Left cardiac atrium (tissue), 4 donors: ENCODE data around the gene PRPF18. TPM values are rescaled to one million over a fixed set of nuclear protein-coding genes. Genes with fewer than 3 reads are reported as not detected.

Experiments
- ATAC-seq, 2 donors: fragments of 200-7000 bp; cut with Tn5 transposase; one replicate each; pipeline ENCODE4 v1.9.1; 2020; ENCODE audit warnings: mild to moderate bottlenecking in 2 of 2, moderate library complexity in 2 of 2
- DNase-seq: peaks from one replicate; pipeline ENCODE4 v3.0.0-alpha.2; 2020
- intact Hi-C, 2 donors: fragments of 100-400 bp; cut with DNase I; formaldehyde crosslinking; loops; one replicate each; pipeline versions ENCODE4 v1.14.1 to v1.15.1; 2022 to 2023
- total RNA-seq, 2 donors: library from RNA; stranded (reverse); fragmentation: NEBNext Ultra II Directional; extraction: Animal tissue kit (Norgen Biotek cat#: 25700); gene quantifications; one replicate each; pipeline ENCODE4 v1.2.1, GENCODE V29; 2021
- donor health status: DM: no; HTN: yes; CAD: no.
- donor health status: DM: no; HTN: yes; CAD: no; lungs with severe emphysema.
- donor health status: DM: yes; HTN: yes; CAD: no.
- donor health status: Dilated cardiomyopathy.

Gene PRPF18
- total RNA-seq, 2 donors from 2014 or later = 14.3 to 15.2 TPM

GRCh38 chr10:13632884-13633440, 46.2 kb downstream of the PRPF18 start:
- DNase-seq (peak; percentile 48), ATAC-seq (peak; percentile 69 to 74)
- intact Hi-C loops = no loop called here

- intact Hi-C loops = no loop called here
- DNase-seq (peak; percentile 72), ATAC-seq (peak; percentile 93 to 94)
Measured at GRCh38 chr10:13633689-13634088, 46.9 kb downstream of the PRPF18 start.

GRCh38 chr10:13634207-13634606, 47.4 kb downstream of the PRPF18 start:
- intact Hi-C loops = no loop called here
- ATAC-seq (peak; percentile 45 to 70), DNase-seq (no peak)

GRCh38 chr10:13636776-13637175, 50.0 kb downstream of the PRPF18 start:
- intact Hi-C loops = no loop called here
- DNase-seq = no peak
- ATAC-seq = no peak

- DNase-seq (no peak), ATAC-seq (no peak)
- intact Hi-C loops = no loop called here
Measured at GRCh38 chr10:13637303-13637856, 50.6 kb downstream of the PRPF18 start.

GRCh38 chr10:13637894-13638293, 51.1 kb downstream of the PRPF18 start:
- ATAC-seq (no peak), DNase-seq (no peak)
- intact Hi-C loops = no loop called here

GRCh38 chr10:13642293-13642692, 55.5 kb downstream of the PRPF18 start:
- intact Hi-C loops = no loop called here
- no peak for ATAC-seq

GRCh38 chr10:13643016-13643415, 56.3 kb downstream of the PRPF18 start:
- no peak for ATAC-seq
- intact Hi-C loops = no loop called here
- DNase-seq = no peak

More at GRCh38 chr10:13642293-13642692, 55.5 kb downstream of the PRPF18 start:
- no peak for DNase-seq

- intact Hi-C loops = no loop called here
- ATAC-seq (no peak), DNase-seq (no peak)
Measured at GRCh38 chr10:13644866-13645265, 58.1 kb downstream of the PRPF18 start.

- intact Hi-C loops = no loop called here
- ATAC-seq (no peak), DNase-seq (no peak)
Measured at GRCh38 chr10:13648425-13648824, 61.7 kb downstream of the PRPF18 start.

- intact Hi-C loops = no loop called here
- ATAC-seq (no peak), DNase-seq (no peak)
Measured at GRCh38 chr10:13649844-13650520, 63.2 kb downstream of the PRPF18 start.

- ATAC-seq = no peak
- intact Hi-C loops = no loop called here
- DNase-seq = no peak
Measured at GRCh38 chr10:13650961-13651360, 64.2 kb downstream of the PRPF18 start.

- DNase-seq (no peak), ATAC-seq (no peak)
- intact Hi-C loops = no loop called here
Measured at GRCh38 chr10:13651969-13652720, 65.4 kb downstream of the PRPF18 start.

- ATAC-seq = no peak
- intact Hi-C loops = no loop called here
- DNase-seq = no peak
Measured at GRCh38 chr10:13652860-13653259, 66.1 kb downstream of the PRPF18 start.

GRCh38 chr10:13654118-13654830, 67.5 kb downstream of the PRPF18 start:
- DNase-seq (no peak), ATAC-seq (no peak)
- intact Hi-C loops = no loop called here

GRCh38 chr10:13654846-13655245, 68.1 kb downstream of the PRPF18 start:
- intact Hi-C loops = no loop called here
- DNase-seq (no peak), ATAC-seq (no peak)

GRCh38 chr10:13656337-13657100, 69.8 kb downstream of the PRPF18 start:
- DNase-seq (no peak), ATAC-seq (no peak)
- intact Hi-C loops = no loop called here

GRCh38 chr10:13657101-13657680, 70.4 kb downstream of the PRPF18 start:
- intact Hi-C loops = no loop called here
- no peak for DNase-seq
- ATAC-seq = no peak

GRCh38 chr10:13658264-13658663, 71.5 kb downstream of the PRPF18 start:
- ATAC-seq (no peak), DNase-seq (no peak)
- intact Hi-C loops = no loop called here
